ENCODE measurements around the gene WBP2NL.
"Not testable (repeated sequence)": the region's sequence is repeated elsewhere in the genome, so short reads cannot be mapped to it uniquely, and the experiment has no call there.

The WBP2NL gene

GRCh38 chr22:42035256-42035655, 36.7 kb downstream of the WBP2NL start:
- DNase-seq, result no peak

GRCh38 chr22:42039271-42039670, 40.7 kb downstream of the WBP2NL start:
- DNase-seq, result no peak

- no peak for DNase-seq
Observed at GRCh38 chr22:42041784-42042183, 43.2 kb downstream of the WBP2NL start.

GRCh38 chr22:42050641-42051180, 52.1 kb downstream of the WBP2NL start:
- DNase-seq, result no peak

- DNase-seq, result no peak
Observed at GRCh38 chr22:42052765-42053164, 54.2 kb downstream of the WBP2NL start.

- DNase-seq, result no peak
Observed at GRCh38 chr22:42056757-42057511, 58.3 kb downstream of the WBP2NL start.

GRCh38 chr22:42060489-42060888, 61.9 kb downstream of the WBP2NL start:
- DNase-seq, result no peak

- no peak for DNase-seq
Observed at GRCh38 chr22:42061041-42061440, 62.5 kb downstream of the WBP2NL start.

- DNase-seq, result no peak
Observed at GRCh38 chr22:42062506-42063170, 64.0 kb downstream of the WBP2NL start.

- no peak for DNase-seq
Observed at GRCh38 chr22:42064629-42065028, 66.0 kb downstream of the WBP2NL start.

GRCh38 chr22:42065438-42066125, 67.0 kb downstream of the WBP2NL start:
- no peak for DNase-seq

GRCh38 chr22:42066126-42066761, 67.7 kb downstream of the WBP2NL start:
- DNase-seq, result no peak

GRCh38 chr22:42066937-42067336, 68.3 kb downstream of the WBP2NL start:
- no peak for DNase-seq

GRCh38 chr22:42067671-42068251, 69.2 kb downstream of the WBP2NL start:
- no peak for DNase-seq

GRCh38 chr22:42068291-42068690, 69.7 kb downstream of the WBP2NL start:
- DNase-seq, result no peak

- no peak for DNase-seq
Observed at GRCh38 chr22:42069801-42070516, 71.4 kb downstream of the WBP2NL start.

GRCh38 chr22:42070517-42071422, 72.2 kb downstream of the WBP2NL start, which contains the start of gene NAGA:
NAGA (minus strand) TSS chr22:42070812; CDS start chr22:42070297, 515 bp downstream.
- DNase-seq, result peak; percentile 95

GRCh38 chr22:42071508-42071907, 72.9 kb downstream of the WBP2NL start:
- not testable (repeated sequence) for DNase-seq

- DNase-seq, result no peak
Observed at GRCh38 chr22:42072606-42073330, 74.2 kb downstream of the WBP2NL start.

- DNase-seq, result no peak
Observed at GRCh38 chr22:42073621-42074041, 75.0 kb downstream of the WBP2NL start.

All from DMS153 (cell line).